CD8-positive, alpha-beta memory T cell (primary cell): ENCODE data around the gene TRIM62. TPM values are rescaled to one million over a fixed set of nuclear protein-coding genes. Genes with fewer than 3 reads are reported as not detected.

Experiments
- CTCF ChIA-PET: fragments of 350-600 bp; sonication (Branson Sonifier 250); formaldehyde crosslinking; loops from one replicate; lab custom pipeline; 2021; ENCODE audit warnings: antibody characterized with exemption; lab: Charles Lee
- POLR2A ChIA-PET: fragments of 350-600 bp; sonication (Branson Sonifier 250); formaldehyde crosslinking; loops from one replicate; lab custom pipeline; 2021; ENCODE audit warnings: antibody characterized with exemption; lab: Charles Lee
- DNase-seq, 5 donors: peaks; one replicate each; pipeline versions ENCODE4 v3.0.0 to v3.0.0-alpha.2; 2020 to 2022; ENCODE audit warnings: mixed read lengths in 1 of 5
- H3K27ac ChIP-seq: one replicate; pipeline ENCODE4 v1.7.0; 2013; ENCODE audit warnings: low read depth, mild to moderate bottlenecking, low read length, moderate library complexity
- H3K27me3 ChIP-seq: 2 replicates; pipeline ENCODE4 v1.7.0; 2013; ENCODE audit warnings: low read length, mild to moderate bottlenecking; ENCODE audit not compliant: insufficient read depth, poor library complexity, severe bottlenecking
- H3K36me3 ChIP-seq: 2 replicates; pipeline ENCODE4 v1.7.0; 2013; ENCODE audit warnings: mild to moderate bottlenecking, low read length, moderate library complexity; ENCODE audit not compliant: insufficient read depth
- H3K4me1 ChIP-seq: 2 replicates; pipeline ENCODE4 v1.7.0; 2013; ENCODE audit warnings: mild to moderate bottlenecking, low read length, moderate library complexity; ENCODE audit not compliant: insufficient read depth
- H3K4me3 ChIP-seq: 2 replicates; pipeline ENCODE4 v1.7.0; 2013; ENCODE audit warnings: mild to moderate bottlenecking, low read length
- H3K9me3 ChIP-seq: 2 replicates; pipeline ENCODE4 v1.7.0; 2013; ENCODE audit warnings: mild to moderate bottlenecking, low read length
- H3K27ac Mint-ChIP-seq, 8 donors: one replicate each; pipeline ENCODE4 v1.8.0; 2020 to 2021; ENCODE audit warnings: mixed read lengths in 8 of 8, mild to moderate bottlenecking in 6 of 8, inconsistent platforms in 3 of 8, moderate library complexity in 3 of 8
- H3K27me3 Mint-ChIP-seq, 2 donors: one replicate each; pipeline ENCODE4 v1.8.0; 2020 to 2021; ENCODE audit warnings: mixed read lengths in 2 of 2, mild to moderate bottlenecking in 1 of 2, moderate library complexity in 1 of 2
- H3K36me3 Mint-ChIP-seq, 3 donors: one replicate each; pipeline ENCODE4 v1.8.0; 2020 to 2021; ENCODE audit warnings: mixed read lengths in 3 of 3, inconsistent platforms in 1 of 3, mild to moderate bottlenecking in 1 of 3
- H3K4me1 Mint-ChIP-seq, 3 donors: one replicate each; pipeline ENCODE4 v1.8.0; 2020 to 2021; ENCODE audit warnings: mixed read lengths in 3 of 3, inconsistent platforms in 1 of 3, mild to moderate bottlenecking in 1 of 3
- H3K4me3 Mint-ChIP-seq, 7 donors: one replicate each; pipeline ENCODE4 v1.8.0; 2020 to 2021; ENCODE audit warnings: mixed read lengths in 7 of 7, mild to moderate bottlenecking in 6 of 7, moderate library complexity in 4 of 7, inconsistent platforms in 2 of 7
- H3K9me3 Mint-ChIP-seq, 5 donors: one replicate each; pipeline ENCODE4 v1.8.0; 2020 to 2022; ENCODE audit warnings: mixed read lengths in 5 of 5, mild to moderate bottlenecking in 3 of 5, moderate library complexity in 2 of 5, inconsistent platforms in 1 of 5
- polyA plus RNA-seq: library from polyadenylated mRNA; unstranded; fragments of 300-500 nt; fragmentation: Illumina TruSeq; gene quantifications from one replicate; pipeline ENCODE4 v1.2.3, GENCODE V29; 2021
- total RNA-seq, 2 experiments: library from RNA; stranded (reverse); gene quantifications; one replicate each; pipeline ENCODE4 v1.2.3, GENCODE V29; 2021

Gene TRIM62
- total and polyA plus RNA-seq, 3 experiments from 2014 or later = 5.0 to 7.0 (median 5.5) TPM

- no peaks in the 10 kb centered on the region for H3K9me3 Mint-ChIP-seq
- H3K4me1 Mint-ChIP-seq = peaks cover 33 to 39% (median 36%) of the 10 kb centered on the region in 3 donors
- H3K27ac Mint-ChIP-seq = peak overlapping the region in 2 of 8 donors; percentile 15 to 38
- H3K36me3 Mint-ChIP-seq = peaks cover 0 to 9% (median 7%) of the 10 kb centered on the region in 3 donors
- H3K9me3 ChIP-seq = no peaks in the 10 kb centered on the region
- DNase-seq = no peak
- ChIA-PET POLR2A (no interaction called here), CTCF (no interaction called here)
- H3K4me3 ChIP-seq = no peak overlapping the region
- H3K27me3 ChIP-seq = no peaks in the 10 kb centered on the region
- H3K36me3 ChIP-seq = no peaks in the 10 kb centered on the region
- no peak overlapping the region for H3K27ac ChIP-seq
- no peak overlapping the region for H3K4me3 Mint-ChIP-seq
- peaks cover 18% of the 10 kb centered on the region for H3K4me1 ChIP-seq
- H3K27me3 Mint-ChIP-seq = peaks cover 0 to 4% of the 10 kb centered on the region in 2 donors
Measured at GRCh38 chr1:33133478-33134105, 48.3 kb downstream of the TRIM62 start.

DNA sequence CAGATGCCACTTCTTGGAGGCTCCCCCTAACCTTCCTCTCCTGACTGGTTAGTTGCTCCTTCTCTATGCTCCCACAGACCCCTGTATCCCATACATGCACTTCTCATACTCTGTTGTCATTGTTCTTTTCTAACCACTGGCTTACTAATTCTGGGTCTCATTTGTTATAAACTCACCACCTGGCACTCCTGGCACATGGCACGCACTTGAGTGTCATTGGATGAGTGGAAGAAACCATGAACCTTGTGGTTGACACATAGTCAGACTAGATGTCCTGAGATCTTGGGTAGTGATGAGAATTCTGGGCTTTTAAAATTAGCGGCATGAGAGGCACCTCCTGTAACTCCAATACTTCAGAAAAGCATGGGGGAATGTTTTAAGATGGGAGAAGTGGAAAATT, 49.3 kb downstream of the TRIM62 start:
- no peaks in the 10 kb centered on the region for H3K9me3 ChIP-seq
- Mint-ChIP-seq H3K27ac (peak overlapping the region in 2 of 8 donors; percentile 14 to 39), H3K27me3 (peaks cover 0 to 4% of the 10 kb centered on the region in 2 donors), H3K4me1 (peaks cover 39 to 45% (median 44%) of the 10 kb centered on the region in 3 donors), H3K36me3 (peaks cover 0 to 10% (median 7%) of the 10 kb centered on the region in 3 donors), H3K9me3 (no peaks in the 10 kb centered on the region), H3K4me3 (no peak overlapping the region)
- peaks cover 29% of the 10 kb centered on the region for H3K4me1 ChIP-seq
- H3K27ac ChIP-seq = no peak overlapping the region
- H3K36me3 ChIP-seq = no peaks in the 10 kb centered on the region
- ChIA-PET CTCF (no interaction called here), POLR2A (no interaction called here)
- no peak for DNase-seq
- H3K27me3 ChIP-seq = no peaks in the 10 kb centered on the region
- H3K4me3 ChIP-seq = no peak overlapping the region

GRCh38 chr1:33131191-33131590, 50.7 kb downstream of the TRIM62 start:
- Histone ChIP-seq H3K27me3 (no peaks in the 10 kb centered on the region), H3K27ac (no peak overlapping the region), H3K4me3 (no peak overlapping the region), H3K4me1 (peaks cover 37% of the 10 kb centered on the region), H3K36me3 (no peaks in the 10 kb centered on the region), H3K9me3 (no peaks in the 10 kb centered on the region)
- Mint-ChIP-seq H3K27ac (peak overlapping the region in 5 of 8 donors; percentile 2 to 51 (median 8)), H3K4me1 (peaks cover 53 to 58% (median 57%) of the 10 kb centered on the region in 3 donors), H3K36me3 (peaks cover 0 to 16% (median 7%) of the 10 kb centered on the region in 3 donors), H3K4me3 (no peak overlapping the region), H3K9me3 (no peaks in the 10 kb centered on the region), H3K27me3 (peaks cover 0 to 6% of the 10 kb centered on the region in 2 donors)
- DNase-seq = no peak
- POLR2A ChIA-PET = no interaction called here
- CTCF ChIA-PET = no interaction called here

DNA sequence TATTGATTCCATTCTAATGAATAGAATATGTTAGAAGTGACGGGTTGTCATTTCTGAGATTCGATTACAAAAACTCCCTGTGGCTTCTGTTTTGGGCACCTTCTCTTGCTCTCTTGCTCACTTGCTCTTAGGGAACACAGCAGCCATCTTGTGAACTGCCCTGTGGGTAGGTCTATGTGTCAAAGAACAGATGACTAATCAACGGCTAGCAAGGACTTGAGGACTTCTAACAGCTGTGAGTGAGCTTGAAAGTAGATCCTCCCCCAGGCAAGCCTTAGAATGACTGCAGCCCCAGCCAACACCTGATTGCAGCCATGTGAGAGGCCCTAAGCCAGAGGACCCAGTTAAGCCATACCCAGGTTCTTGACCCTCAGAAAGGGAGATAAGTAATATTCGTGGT, 51.5 kb downstream of the TRIM62 start:
- peak overlapping the region in 3 of 7 donors; percentile 20 to 41 (median 26) for H3K4me3 Mint-ChIP-seq
- H3K27ac Mint-ChIP-seq = peak overlapping the region in 7 of 8 donors; percentile 2 to 76 (median 43)

DNA sequence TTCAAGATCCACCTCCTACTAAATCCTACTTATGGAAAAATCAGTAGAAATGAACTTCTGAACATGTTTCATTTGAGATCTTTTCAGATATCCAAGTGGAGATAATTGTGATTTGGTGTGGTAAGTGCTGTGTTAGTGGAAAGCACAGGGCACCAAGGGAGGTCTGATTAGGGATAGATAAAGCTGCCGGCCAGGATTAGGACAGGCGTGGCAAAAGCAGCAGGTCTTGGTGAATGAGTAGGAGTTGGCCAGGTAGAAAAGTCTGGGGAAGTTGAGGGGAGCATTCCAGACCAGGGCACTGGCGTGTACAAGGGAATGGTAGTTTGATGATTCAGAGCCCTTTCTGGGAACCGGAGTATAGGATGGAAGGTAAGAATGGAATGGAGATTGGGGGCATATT, 53.1 kb downstream of the TRIM62 start:
- POLR2A ChIA-PET = interaction anchor here (2.9 kb wide), 1 partner anchor 53 kb away, joined by 40 read pairs; the partner anchor contains the start of gene TRIM62
- Histone ChIP-seq H3K4me3 (peak overlapping the region; percentile 17), H3K27me3 (no peaks in the 10 kb centered on the region), H3K36me3 (no peaks in the 10 kb centered on the region), H3K4me1 (peaks cover 39% of the 10 kb centered on the region), H3K27ac (no peak overlapping the region), H3K9me3 (no peaks in the 10 kb centered on the region)
- H3K36me3 Mint-ChIP-seq = peaks cover 3 to 17% (median 9%) of the 10 kb centered on the region in 3 donors
- peak overlapping the region; percentile 46 to 97 (median 95) for H3K4me3 Mint-ChIP-seq
- H3K27ac Mint-ChIP-seq = peak overlapping the region; percentile 82 to 98 (median 92)
- peaks cover 0 to 2% (median 0%) of the 10 kb centered on the region in 5 donors for H3K9me3 Mint-ChIP-seq
- CTCF ChIA-PET = interaction anchor here (0.7 kb wide), 1 partner anchor 42 kb away, joined by 3 read pairs; no protein-coding TSS in a partner anchor
- peaks cover 59 to 70% (median 67%) of the 10 kb centered on the region in 3 donors for H3K4me1 Mint-ChIP-seq
- H3K27me3 Mint-ChIP-seq = peaks cover 0 to 2% of the 10 kb centered on the region in 2 donors
- no peak for DNase-seq

More for the DNA sequence above, 51.5 kb downstream of the TRIM62 start:
- H3K27ac ChIP-seq = no peak overlapping the region
- Mint-ChIP-seq H3K36me3 (peaks cover 2 to 17% (median 9%) of the 10 kb centered on the region in 3 donors), H3K27me3 (peaks cover 0 to 3% of the 10 kb centered on the region in 2 donors), H3K4me1 (peaks cover 59 to 67% (median 66%) of the 10 kb centered on the region in 3 donors), H3K9me3 (peaks cover 0 to 1% (median 0%) of the 10 kb centered on the region in 5 donors)
- H3K9me3 ChIP-seq = no peaks in the 10 kb centered on the region
- no peaks in the 10 kb centered on the region for H3K27me3 ChIP-seq
- H3K36me3 ChIP-seq = no peaks in the 10 kb centered on the region
- H3K4me1 ChIP-seq = peaks cover 39% of the 10 kb centered on the region
- no peak overlapping the region for H3K4me3 ChIP-seq
- ChIA-PET POLR2A (no interaction called here), CTCF (no interaction called here)
- DNase-seq = no peak

GRCh38 chr1:33127001-33127823, 54.6 kb downstream of the TRIM62 start:
- peak overlapping the region; percentile 94 for H3K4me3 ChIP-seq
- H3K27ac ChIP-seq = peak overlapping the region; percentile 78
- peak; percentile 97 to 99 (median 99) for DNase-seq
- H3K9me3 ChIP-seq = no peaks in the 10 kb centered on the region
- peaks cover 39% of the 10 kb centered on the region for H3K4me1 ChIP-seq
- Mint-ChIP-seq H3K27ac (peak overlapping the region; percentile 92 to 98 (median 96)), H3K9me3 (peaks cover 0 to 2% (median 0%) of the 10 kb centered on the region in 5 donors), H3K4me3 (peak overlapping the region; percentile 89 to 97 (median 95)), H3K4me1 (peaks cover 52 to 65% (median 61%) of the 10 kb centered on the region in 3 donors), H3K27me3 (peaks cover 0 to 2% of the 10 kb centered on the region in 2 donors), H3K36me3 (peaks cover 2 to 10% (median 3%) of the 10 kb centered on the region in 3 donors)
- H3K27me3 ChIP-seq = no peaks in the 10 kb centered on the region
- ChIA-PET CTCF (interaction anchor here (0.6 to 2.5 kb wide), 35 partner anchors 8 to 344 kb away, joined by 3 to 23 read pairs (median 5); partner anchors contain the start of genes AZIN2, RNF19B and TRIM62), POLR2A (interaction anchor here (0.6 to 2.9 kb wide), 14 partner anchors 10 to 476 kb away, joined by 3 to 40 read pairs (median 5); partner anchors contain the start of genes AZIN2, RBBP4, RNF19B and S100PBP)
- no peaks in the 10 kb centered on the region for H3K36me3 ChIP-seq

DNA sequence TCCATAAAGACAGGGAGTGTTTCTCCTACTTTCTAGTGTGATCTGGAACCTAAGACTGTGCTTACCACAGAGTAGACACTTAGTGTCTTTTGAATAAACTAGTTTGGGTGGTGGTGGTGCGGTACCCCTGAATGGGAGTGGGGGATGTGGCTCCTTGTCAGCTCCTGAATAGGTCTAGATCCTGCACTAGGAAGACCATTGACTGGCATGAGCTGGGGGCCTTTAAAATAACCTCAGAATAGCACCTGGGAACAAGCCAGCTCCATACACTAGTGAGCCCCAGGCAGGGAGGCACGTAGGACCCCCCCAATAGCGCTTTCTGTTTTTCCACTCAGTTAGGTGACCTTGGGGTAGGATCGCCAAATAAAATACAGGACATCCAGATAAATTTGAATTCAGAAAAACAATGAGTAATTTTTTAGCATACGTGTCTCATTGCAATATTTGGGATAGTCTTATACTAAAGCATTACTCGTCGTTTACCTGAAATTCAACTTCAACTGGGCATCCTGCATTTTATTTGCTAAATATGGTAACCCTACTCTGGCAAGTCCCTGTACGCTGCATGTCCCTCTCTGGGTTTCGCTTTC, 55.3 kb downstream of the TRIM62 start:
- H3K36me3 ChIP-seq = no peaks in the 10 kb centered on the region
- H3K27ac ChIP-seq = peak overlapping the region; percentile 78
- no peaks in the 10 kb centered on the region for H3K9me3 ChIP-seq
- ChIA-PET CTCF (interaction anchor here (1.0 to 2.5 kb wide), 28 partner anchors 9 to 345 kb away, joined by 3 to 23 read pairs (median 5); partner anchors contain the start of genes AZIN2 and TRIM62), POLR2A (interaction anchor here (0.8 to 2.9 kb wide), 11 partner anchors 11 to 476 kb away, joined by 3 to 40 read pairs (median 5); partner anchors contain the start of genes AZIN2, RBBP4, RNF19B and TRIM62)
- Mint-ChIP-seq H3K4me1 (peaks cover 52 to 59% (median 55%) of the 10 kb centered on the region in 3 donors), H3K9me3 (peaks cover 0 to 2% (median 0%) of the 10 kb centered on the region in 5 donors), H3K36me3 (peaks cover 2 to 10% (median 3%) of the 10 kb centered on the region in 3 donors), H3K4me3 (peak overlapping the region; percentile 89 to 97 (median 95)), H3K27ac (peak overlapping the region; percentile 92 to 98 (median 96)), H3K27me3 (peaks cover 0 to 2% of the 10 kb centered on the region in 2 donors)
- no peak for DNase-seq
- no peaks in the 10 kb centered on the region for H3K27me3 ChIP-seq
- H3K4me1 ChIP-seq = peaks cover 39% of the 10 kb centered on the region
- peak overlapping the region; percentile 94 for H3K4me3 ChIP-seq
